EL (cell line): ENCODE data around the gene STARD9.
"Not testable (repeated sequence)": the region's sequence is repeated elsewhere in the genome, so short reads cannot be mapped to it uniquely, and the experiment has no call there.

Experiments used
- DNase-seq: peaks from one replicate; pipeline ENCODE4 v3.0.0-alpha.2; 2016

The STARD9 gene

DNA sequence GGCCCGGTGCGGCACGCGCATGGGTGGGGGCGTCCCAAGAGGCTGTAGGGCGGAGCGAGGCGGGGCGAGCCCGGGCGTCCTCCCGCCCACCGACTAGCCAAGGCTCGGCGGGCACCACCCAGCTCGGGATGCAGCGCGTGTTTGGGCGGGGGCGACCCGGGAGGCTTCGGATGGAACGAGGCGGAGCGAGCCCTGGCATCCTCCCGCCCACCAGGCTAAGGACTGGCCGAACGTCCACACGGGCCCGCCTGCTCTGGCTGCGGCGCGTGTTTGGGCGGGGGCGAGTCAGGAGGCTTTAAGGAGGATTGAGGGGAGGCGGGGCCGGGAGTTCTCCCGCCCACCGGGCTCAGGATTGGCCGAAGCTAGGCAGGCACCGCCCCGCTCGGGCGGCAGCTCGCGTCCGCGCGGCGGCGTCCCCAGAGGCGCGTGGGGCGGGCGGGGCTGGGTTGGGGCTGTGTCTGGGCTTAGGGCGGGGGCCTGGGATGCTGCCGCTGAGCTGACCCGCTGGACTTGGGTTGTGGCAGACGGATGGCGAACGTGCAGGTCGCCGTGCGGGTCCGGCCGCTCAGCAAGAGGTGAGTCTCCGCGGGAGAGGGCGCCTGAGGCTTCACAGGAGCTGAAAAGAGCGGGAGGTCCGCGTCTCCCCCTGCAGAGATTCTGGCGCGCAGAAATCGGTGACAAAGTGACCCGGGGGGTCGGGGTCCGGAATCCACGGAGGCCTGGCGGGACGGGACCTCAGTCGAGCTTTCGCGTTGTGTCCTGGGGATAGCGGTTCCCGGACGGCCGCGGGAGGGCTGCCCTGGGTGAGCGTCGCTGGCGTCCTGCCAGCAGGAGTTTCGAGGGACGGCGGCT is at the start of gene STARD9:
Gene STARD9, plus strand, starts transcription at position 419 of the 852 bp plus-strand sequence. Its CDS starts 110 bp downstream, at position 529.
- DNase-seq, result peak; percentile 99

- DNase-seq, result no peak
These were observed 46.4 kb upstream of the STARD9 start for GRCh38 chr15:42528970-42529369.

- DNase-seq, result no peak
These were observed 42.2 kb upstream of the STARD9 start for GRCh38 chr15:42533246-42533645.

- peak; percentile 6 for DNase-seq
These were observed 30.4 kb upstream of the STARD9 start for GRCh38 chr15:42544853-42545629.

GRCh38 chr15:42547918-42548248 is 27.5 kb upstream of the STARD9 start:
- no peak for DNase-seq

GRCh38 chr15:42548249-42549031 is 27.0 kb upstream of the STARD9 start, which contains the start of the genes HAUS2 and LRRC57:
HAUS2 (plus strand) TSS chr15:42548838; CDS start chr15:42548873, 35 bp downstream.
LRRC57 (minus strand) TSS chr15:42548793; CDS start chr15:42548434, 359 bp downstream.
- peak; percentile 86 for DNase-seq

- DNase-seq, result peak; percentile 49
These were observed 26.3 kb upstream of the STARD9 start for GRCh38 chr15:42549032-42549491.

GRCh38 chr15:42549741-42550392 is 25.5 kb upstream of the STARD9 start:
- DNase-seq, result no peak

- no peak for DNase-seq
These were observed 21.9 kb upstream of the STARD9 start for GRCh38 chr15:42553554-42553953.

DNA sequence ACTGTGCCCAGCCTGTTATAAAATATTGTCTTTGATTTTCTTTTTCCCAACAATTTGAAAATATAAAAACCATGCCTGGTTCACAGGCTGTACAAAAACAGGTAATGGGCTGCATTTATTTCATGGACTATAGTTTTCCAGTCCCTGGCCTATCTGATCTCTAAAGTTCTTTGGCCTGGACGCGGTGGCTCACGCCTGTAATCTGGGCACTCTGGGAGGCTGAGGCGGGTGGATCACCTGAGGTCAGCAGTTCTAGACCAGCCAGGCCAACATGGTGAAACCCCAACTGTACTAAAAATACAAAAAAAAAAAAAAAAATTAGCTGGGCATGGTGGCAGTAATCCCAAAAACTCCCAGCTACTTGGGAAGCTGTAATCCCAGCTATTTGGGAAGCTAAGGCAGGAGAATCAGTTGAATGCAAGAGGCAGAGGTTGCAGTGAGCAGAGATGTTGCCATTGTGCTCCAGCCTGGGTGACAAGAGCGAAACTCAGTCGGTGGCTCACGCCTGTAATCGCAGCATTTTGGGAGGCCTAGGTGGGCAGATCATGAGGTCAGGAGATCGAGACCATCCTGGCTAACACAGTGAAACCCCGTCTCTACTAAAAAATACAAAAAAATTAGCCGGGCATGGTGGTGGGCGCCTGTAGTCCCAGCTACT is 18.7 kb upstream of the STARD9 start:
- not testable (repeated sequence) for DNase-seq

DNA sequence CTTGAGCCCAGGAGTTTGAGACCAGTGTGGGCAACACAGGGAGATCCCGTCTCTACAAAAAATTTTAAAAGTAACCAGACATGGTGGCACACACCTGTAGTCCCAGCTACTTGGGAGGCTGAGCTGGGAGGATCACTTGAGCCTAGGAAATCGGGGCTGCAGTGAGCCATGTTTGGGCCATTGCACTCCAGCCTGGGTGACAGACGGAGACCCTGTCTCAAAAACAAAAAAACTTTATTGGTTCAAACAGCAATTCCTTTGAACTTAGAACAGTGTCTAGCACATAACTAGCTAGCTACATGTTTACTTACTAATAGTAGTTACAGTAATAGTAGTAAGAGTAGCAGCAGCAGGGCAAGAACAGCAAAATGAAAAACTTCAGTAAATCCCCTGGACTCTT is 16.7 kb upstream of the STARD9 start:
- no peak for DNase-seq

- DNase-seq, result peak; percentile 4
These were observed 711 bp downstream of the STARD9 start for GRCh38 chr15:42576040-42576594.

- DNase-seq, result no peak
These were observed 1.4 kb downstream of the STARD9 start for GRCh38 chr15:42576776-42577175.

- peak; percentile 26 for DNase-seq
These were observed 2.2 kb downstream of the STARD9 start for GRCh38 chr15:42577514-42578031.

DNA sequence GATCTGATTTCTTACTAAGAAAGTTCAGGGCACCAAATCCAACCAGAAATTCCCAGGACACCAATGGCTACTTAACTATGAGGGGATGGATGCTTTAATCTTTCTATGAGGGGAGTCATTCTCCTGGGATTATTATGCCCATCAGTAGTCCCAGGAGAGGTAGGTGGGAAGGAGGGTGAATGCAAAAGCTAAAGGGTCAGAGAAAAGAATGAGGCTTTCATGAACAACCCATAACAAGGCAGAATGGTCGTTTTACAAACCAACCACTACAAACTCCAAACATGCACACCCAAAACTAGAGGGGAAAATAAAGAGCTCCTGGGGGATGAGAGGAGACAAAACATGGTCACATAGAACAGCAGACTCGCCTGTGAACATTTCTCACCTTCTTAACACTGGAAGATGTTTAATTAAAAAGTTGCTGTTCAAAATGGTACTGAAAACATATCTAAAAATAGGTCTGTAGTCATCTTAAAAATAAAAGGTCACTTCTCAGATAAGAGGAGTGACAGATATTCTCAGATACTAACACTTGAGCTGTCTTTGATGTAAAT is 3.7 kb downstream of the STARD9 start:
- no peak for DNase-seq

DNA sequence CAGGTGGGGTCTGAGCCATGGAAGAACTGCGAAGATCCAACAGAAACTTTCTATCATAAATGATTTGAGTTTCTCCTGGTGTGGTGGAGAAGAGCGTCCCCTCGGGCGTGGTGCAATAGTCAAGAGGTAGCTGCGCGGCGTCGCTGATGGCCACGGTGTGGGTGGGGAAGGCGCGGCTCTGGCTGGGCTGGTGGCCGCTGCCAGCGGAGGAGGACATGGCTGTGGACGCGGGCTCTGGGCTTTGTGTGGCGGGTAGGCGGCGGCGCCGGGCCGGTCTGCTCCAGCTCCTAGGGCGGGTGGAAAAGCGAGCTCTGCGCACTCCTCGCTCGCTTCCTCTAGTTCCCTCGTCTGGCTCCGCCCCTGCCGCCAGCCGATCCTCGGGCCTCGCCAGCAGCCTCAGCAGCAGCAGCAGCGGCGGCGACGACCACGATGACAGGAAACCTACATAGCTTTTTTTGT is 5.9 kb downstream of the STARD9 start:
- DNase-seq, result peak; percentile 84

GRCh38 chr15:42582569-42583375 is 7.4 kb downstream of the STARD9 start:
- DNase-seq, result no peak

DNA sequence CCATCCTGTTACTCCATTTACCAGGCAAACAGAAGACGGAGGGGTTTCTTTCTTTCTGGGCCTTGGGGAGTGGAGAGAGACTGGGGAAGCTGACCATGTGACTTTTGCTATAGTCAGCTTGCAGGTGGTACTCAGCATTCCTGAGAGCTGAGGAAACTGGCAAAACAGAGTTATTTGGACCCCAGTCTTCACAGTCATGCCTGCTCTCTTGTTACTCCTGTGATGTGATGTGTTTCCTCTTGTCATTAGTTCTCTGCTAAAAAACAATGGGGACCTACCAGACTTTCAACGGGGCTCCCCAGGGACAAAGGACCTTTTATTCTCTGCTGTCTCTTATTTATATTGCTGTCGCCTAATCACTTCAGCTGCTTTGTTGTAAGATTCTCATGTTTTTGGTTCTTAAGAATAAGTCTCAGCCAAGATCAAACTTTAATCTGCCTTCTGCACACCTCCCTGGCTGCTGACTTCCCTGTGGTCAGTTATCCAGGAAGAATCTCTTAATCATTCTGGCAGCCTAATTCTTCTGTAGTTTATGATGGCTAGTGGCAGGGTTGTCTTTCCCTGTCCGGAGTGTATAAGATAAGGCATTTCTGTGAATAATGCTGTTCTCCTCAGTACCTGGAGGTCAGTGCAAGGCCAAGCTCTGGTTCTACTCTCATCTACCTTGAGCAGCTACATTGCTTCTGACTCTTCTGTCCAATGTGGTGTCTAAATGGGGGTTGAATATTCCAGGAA is 8.8 kb downstream of the STARD9 start:
- peak; percentile 45 for DNase-seq

DNA sequence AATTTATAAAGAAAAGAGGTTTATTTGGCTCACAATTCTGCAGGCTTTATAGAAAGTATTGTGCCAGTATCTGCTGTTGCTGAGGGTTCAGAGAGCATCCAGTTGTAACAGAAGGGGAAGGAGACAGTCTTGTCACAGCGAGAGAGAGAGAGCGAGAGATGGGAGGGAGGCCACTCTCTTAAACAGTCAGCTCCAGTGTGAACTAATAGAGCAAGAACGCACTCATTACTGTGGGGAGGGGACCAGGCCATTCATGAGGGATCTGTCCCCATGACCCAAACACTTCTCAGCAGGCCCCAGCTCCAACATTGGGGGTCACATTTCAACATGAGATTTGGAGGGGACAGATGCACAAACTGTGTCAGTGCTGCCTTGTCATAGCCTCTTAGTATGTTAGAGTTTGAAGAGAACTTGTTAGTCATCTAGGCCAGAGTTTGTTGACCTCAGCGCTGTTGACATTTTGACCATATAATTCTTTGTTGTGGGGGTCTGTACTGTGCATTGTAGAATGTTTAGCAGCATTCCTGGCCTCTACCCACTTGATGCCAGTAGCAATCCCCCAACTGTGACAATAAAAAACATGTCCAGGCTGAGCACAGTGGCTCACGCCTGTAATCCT is 15.3 kb downstream of the STARD9 start:
- no peak for DNase-seq
